HG02870 (cell line): ENCODE measurements around the gene ZNF382.

Experiments
- ATAC-seq: cut with Tn5 transposase; IDR thresholded peaks from one replicate; pipeline ENCODE4 v1.9.1; 2021; ENCODE audit warnings: mild to moderate bottlenecking, moderate library complexity; ENCODE audit not compliant: unreplicated experiment

Gene ZNF382

DNA sequence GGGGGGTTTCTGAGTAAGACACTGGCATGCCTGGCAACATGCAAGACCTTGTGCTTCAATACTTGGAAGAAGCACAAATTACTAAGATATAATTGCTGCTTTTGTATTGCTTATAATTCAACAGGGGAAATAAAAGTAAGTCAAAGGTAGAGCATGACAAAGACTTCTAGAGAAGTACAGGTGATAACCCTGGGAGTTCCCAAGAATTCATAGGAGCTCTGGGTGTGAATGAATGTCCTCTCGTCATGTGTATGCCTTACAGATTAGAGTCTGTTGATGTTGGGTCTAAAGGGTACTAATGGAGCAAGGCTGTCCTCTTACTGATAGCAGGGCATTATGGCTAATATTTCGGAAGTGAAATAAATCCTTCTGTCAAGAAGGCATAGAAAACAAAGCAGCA is 69.1 kb downstream of the ZNF382 start:
- ATAC-seq, result no peak

DNA sequence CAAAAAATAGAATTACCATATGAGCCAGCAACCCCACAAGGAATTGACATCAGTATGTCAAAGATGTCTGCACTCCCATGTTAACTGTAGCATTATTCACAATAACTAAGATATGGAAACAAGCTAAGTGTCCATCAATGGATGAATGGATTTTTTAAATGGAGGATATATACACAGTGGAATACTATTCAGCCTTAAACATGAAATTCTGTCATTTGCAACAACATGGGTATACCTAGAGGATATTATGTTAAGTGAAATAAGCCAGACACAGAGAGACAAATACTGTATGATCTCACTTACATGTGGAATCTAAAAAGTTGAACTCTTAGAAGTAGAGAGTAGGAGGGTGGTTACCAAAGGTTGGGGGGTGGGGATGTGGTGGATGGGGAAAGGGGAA is 74.3 kb downstream of the ZNF382 start:
- no peak for ATAC-seq
